Coronary artery (tissue), 2 donors: ENCODE results near the gene PTPRZ1.

Experiments used
- DNase-seq: peaks from one replicate; pipeline ENCODE4 v3.0.0-alpha.2; 2017; ENCODE audit warnings: low spot score
- H3K27ac ChIP-seq, 2 donors: fragments of 200-600 bp; sonication (generic); one replicate each; pipeline ENCODE4 v1.5.1; 2016 to 2019
- H3K4me3 ChIP-seq: fragments of 200-600 bp; sonication (generic); 2 replicates; pipeline ENCODE4 v1.5.1; 2016; ENCODE audit warnings: mild to moderate bottlenecking, moderate library complexity
- CTCF ChIP-seq: fragments of 200-600 bp; sonication (generic); IDR thresholded peaks from one replicate; pipeline ENCODE4 v1.5.1; 2019; ENCODE audit warnings: antibody characterized with exemption

The PTPRZ1 gene

GRCh38 chr7:122055073-122055472 lies 182.1 kb downstream of the PTPRZ1 start:
- no peak for TF ChIP-seq CTCF
- DNase-seq, result no peak
- Histone ChIP-seq H3K27ac (no peak overlapping the region), H3K4me3 (no peak overlapping the region)

- Histone ChIP-seq H3K27ac (no peak overlapping the region), H3K4me3 (no peak overlapping the region)
- no peak for DNase-seq
- no peak for TF ChIP-seq CTCF
These were observed 184.0 kb downstream of the PTPRZ1 start for GRCh38 chr7:122056977-122057376.

- no peak overlapping the region for H3K4me3 ChIP-seq
- no peak for TF ChIP-seq CTCF
- H3K27ac ChIP-seq, result no peak overlapping the region
- DNase-seq, result no peak
These were observed 186.6 kb downstream of the PTPRZ1 start for GRCh38 chr7:122059542-122059941.

DNA sequence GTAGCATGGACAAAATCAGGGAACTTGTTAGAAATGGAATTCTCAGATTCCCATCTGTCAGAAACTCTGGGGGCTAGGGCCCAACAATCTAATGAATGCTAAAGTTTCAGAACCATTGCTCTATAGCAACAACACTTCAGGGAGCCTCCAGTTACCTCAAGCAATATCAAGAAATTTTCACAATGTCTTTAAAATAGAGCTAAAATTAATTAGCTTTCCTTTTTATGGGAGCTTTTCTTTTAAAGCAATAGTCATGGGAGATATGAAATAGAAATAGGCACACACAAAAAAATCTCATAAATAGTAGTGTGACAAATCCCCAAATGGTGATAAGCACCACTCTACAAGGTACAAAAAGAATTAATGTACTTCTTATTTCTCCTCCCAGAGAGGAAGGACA lies 190.2 kb downstream of the PTPRZ1 start:
- no peak for DNase-seq
- H3K27ac ChIP-seq, result no peak overlapping the region
- no peak overlapping the region for H3K4me3 ChIP-seq
- TF ChIP-seq CTCF, result no peak

DNA sequence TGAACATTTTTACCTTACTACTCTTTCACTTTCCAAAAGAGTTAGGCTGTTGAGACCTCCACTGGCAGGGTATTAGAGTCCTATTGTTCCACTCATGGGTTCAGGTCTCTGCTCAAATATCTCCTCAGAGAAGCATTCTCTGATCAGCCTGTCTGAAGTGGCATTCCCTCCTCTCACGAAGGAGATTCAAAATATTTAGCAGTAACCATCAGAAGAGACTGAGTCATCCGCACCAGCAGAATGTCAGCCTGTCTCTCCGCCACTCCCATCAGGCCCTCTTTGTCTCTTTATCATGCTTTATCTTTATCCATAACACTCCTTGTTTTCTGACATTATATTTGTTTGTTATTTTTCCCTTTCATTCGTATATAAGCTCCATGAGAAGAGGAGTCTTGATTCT lies 192.0 kb downstream of the PTPRZ1 start:
- Histone ChIP-seq H3K27ac (no peak overlapping the region), H3K4me3 (no peak overlapping the region)
- DNase-seq, result no peak
- no peak for TF ChIP-seq CTCF

DNA sequence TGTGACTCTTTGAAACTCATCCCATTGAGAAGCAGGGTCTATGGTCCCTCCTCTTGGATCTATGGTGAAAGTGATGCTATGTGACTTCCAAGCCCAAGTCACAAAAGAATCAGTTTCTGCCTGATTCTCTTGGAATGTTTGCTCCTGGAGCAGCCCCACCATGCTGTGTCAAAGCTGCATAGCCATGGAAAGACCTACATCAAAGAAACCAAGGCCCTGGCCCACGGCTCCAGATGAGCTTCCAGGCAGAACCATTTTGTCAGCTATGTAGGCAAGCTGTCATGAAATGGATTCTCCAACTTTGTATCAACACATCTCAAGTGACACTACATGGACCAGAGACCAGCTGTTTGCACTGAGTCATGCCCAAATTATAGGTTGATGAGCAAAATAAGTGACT lies 194.1 kb downstream of the PTPRZ1 start:
- TF ChIP-seq CTCF, result no peak
- no peak for DNase-seq
- no peak overlapping the region for H3K27ac ChIP-seq
- no peak overlapping the region for H3K4me3 ChIP-seq

DNA sequence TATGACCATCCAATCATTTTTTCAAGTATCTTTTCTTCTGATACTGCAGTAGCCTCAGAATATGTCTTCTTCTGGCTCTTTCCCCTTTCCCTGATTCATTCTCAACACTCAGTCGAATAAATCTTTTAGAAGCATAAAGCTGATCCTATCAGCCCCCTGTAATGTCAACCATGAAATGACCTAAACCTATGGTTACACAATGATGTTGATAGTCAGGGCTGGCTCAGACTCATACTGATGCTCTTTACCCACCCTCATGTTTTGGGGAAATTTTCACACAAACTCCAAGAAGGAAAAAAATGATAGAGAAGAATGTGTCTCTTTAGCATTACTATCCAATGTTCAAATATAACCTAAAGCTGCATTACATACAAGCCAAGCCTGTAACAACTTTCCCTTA lies 195.1 kb downstream of the PTPRZ1 start:
- no peak for TF ChIP-seq CTCF
- no peak overlapping the region for H3K27ac ChIP-seq
- no peak for DNase-seq
- H3K4me3 ChIP-seq, result no peak overlapping the region
